ENCODE results near the gene STAT5B. TPM values are rescaled to one million over a fixed set of nuclear protein-coding genes. Genes with fewer than 3 reads are reported as not detected.
A peak's percentile ranks its signal among the peaks of the same experiment; 100 is the strongest.

The STAT5B gene
- total RNA-seq, 1 experiment from 2014 or later = 42.9 TPM

DNA sequence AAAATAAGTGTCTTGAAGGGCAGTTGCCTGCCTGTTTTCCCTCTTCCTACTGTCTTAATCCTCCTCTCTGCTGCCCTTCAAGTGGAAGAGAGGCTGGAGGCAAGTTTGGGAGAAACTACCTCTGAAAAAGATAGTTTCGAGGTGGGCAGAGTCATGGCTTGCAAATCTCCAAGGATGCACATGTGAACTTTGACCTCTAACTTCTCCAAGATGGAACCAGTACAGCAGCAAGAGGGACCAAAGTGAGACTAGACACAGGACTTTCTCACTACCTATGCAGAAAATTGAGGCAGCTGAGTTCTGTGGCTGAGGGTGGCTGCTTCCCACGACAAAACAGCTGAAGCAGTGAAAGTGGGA lies 94.4 kb downstream of the STAT5B start:
- H3K27me3 Mint-ChIP-seq (ENCODE audit: low read depth) = peaks cover 73% of the 10 kb centered on the region
- H2BK5ac ChIP-seq (ENCODE audit: insufficient read length, low read length) = no peak overlapping the region
- H3K27me3 ChIP-seq (ENCODE audit: insufficient read depth, low read length) = peaks cover 10% of the 10 kb centered on the region; the same call in 1 of the 2 replicates

More for the DNA sequence above, 94.4 kb downstream of the STAT5B start:
- TF ChIP-seq, protein P1, sequence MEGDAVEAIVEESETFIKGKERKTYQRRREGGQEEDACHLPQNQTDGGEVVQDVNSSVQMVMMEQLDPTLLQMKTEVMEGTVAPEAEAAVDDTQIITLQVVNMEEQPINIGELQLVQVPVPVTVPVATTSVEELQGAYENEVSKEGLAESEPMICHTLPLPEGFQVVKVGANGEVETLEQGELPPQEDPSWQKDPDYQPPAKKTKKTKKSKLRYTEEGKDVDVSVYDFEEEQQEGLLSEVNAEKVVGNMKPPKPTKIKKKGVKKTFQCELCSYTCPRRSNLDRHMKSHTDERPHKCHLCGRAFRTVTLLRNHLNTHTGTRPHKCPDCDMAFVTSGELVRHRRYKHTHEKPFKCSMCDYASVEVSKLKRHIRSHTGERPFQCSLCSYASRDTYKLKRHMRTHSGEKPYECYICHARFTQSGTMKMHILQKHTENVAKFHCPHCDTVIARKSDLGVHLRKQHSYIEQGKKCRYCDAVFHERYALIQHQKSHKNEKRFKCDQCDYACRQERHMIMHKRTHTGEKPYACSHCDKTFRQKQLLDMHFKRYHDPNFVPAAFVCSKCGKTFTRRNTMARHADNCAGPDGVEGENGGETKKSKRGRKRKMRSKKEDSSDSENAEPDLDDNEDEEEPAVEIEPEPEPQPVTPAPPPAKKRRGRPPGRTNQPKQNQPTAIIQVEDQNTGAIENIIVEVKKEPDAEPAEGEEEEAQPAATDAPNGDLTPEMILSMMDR (conservative IDR thresholded peaks at IDR 0.05) = no peak
- Histone ChIP-seq H3K23me2 (ENCODE audit: insufficient read length, low read depth, low read length, poor library complexity, severe bottlenecking) (peaks cover 21% of the 10 kb centered on the region), H2BK12ac (ENCODE audit: insufficient read length, low read depth, low read length) (no peak overlapping the region), H3T11ph (ENCODE audit: low read length) (no peak overlapping the region), H3K9me3 (ENCODE audit: control insufficient read depth, low read depth, low read length) (no peaks in the 10 kb centered on the region), H3K9ac (ENCODE audit: extremely low read depth, insufficient read length, low read length) (no peak overlapping the region), H3K4me2 (ENCODE audit: insufficient read depth, insufficient read length, low read length) (peak overlapping the region; percentile 60), H2AK5ac (ENCODE audit: insufficient read length, low read length) (no peak overlapping the region), H3K18ac (ENCODE audit: insufficient read length, low read depth, low read length) (no peak overlapping the region), H3K79me1 (ENCODE audit: insufficient read depth, low read depth, low read length, poor library complexity, severe bottlenecking) (no peaks in the 10 kb centered on the region), H2BK15ac (ENCODE audit: low read depth, low read length) (no peak overlapping the region), H3K79me2 (ENCODE audit: insufficient read depth, low read length) (no peaks in the 10 kb centered on the region), H2BK120ac (ENCODE audit: low read depth, low read length, poor library complexity, severe bottlenecking) (no peak overlapping the region), H2AFZ (ENCODE audit: low read length) (no peak overlapping the region), H4K20me1 (ENCODE audit: control insufficient read depth, insufficient read depth, insufficient read length) (no peaks in the 10 kb centered on the region), H3K56ac (ENCODE audit: insufficient read length, low read depth, low read length) (no peak overlapping the region), H2BK20ac (ENCODE audit: low read depth, low read length, poor library complexity, severe bottlenecking) (no peak overlapping the region), H3K27ac (ENCODE audit: insufficient read length, low read depth, low read length) (no peak overlapping the region), H3K14ac (ENCODE audit: insufficient read depth, low read length) (no peak overlapping the region), H3K23ac (ENCODE audit: insufficient read length, low read depth, low read length) (no peak overlapping the region), H3K4ac (ENCODE audit: low read depth, low read length) (no peak overlapping the region), H4K91ac (ENCODE audit: insufficient read length, low read depth, low read length) (no peak overlapping the region), H4K8ac (replicated peaks; ENCODE audit: insufficient read length, low read depth, low read length) (no peak overlapping the region), H3K4me1 (ENCODE audit: insufficient read depth, low read length) (peaks cover 3% of the 10 kb centered on the region; the same call in 1 of the 2 replicates), H4K5ac (ENCODE audit: insufficient read length, low read depth, low read length) (no peak overlapping the region)
- no CpG with 5 or more reads among the region's 2 CpGs for WGBS (ENCODE audit: extremely low coverage, insufficient read length, low lambda C conversion rate)
- Mint-ChIP-seq H3K36me3 (ENCODE audit: insufficient read depth in 1 of 3, low read depth in 3 of 3) (no peaks in the 10 kb centered on the region), H3K4me3 (peak overlapping the region in 1 of 2 experiments; percentile 76; a peak in 3 of 5 replicates), H3K27ac (no peak overlapping the region), H3K9me3 (no peaks in the 10 kb centered on the region; a peak in 1 of 5 replicates), H3K4me1 (peaks cover 21 to 43% of the 10 kb centered on the region in 2 experiments)
- no peak for DNase-seq

Measured in H9 (cell line).